Smooth muscle cell of the umbilical artery (primary cell): ENCODE results near the gene PCK2. TPM values are rescaled to one million over a fixed set of nuclear protein-coding genes. Genes with fewer than 3 reads are reported as not detected.

Experiments
- total RNA-seq: library from RNA; depleted of rRNA; stranded (reverse); fragments of >200 nt; gene quantifications from 2 replicates; pipeline ENCODE4 v1.2.3, GENCODE V29; 2014

Gene PCK2
- 26.7 TPM in 2 replicates for total RNA-seq

DNA sequence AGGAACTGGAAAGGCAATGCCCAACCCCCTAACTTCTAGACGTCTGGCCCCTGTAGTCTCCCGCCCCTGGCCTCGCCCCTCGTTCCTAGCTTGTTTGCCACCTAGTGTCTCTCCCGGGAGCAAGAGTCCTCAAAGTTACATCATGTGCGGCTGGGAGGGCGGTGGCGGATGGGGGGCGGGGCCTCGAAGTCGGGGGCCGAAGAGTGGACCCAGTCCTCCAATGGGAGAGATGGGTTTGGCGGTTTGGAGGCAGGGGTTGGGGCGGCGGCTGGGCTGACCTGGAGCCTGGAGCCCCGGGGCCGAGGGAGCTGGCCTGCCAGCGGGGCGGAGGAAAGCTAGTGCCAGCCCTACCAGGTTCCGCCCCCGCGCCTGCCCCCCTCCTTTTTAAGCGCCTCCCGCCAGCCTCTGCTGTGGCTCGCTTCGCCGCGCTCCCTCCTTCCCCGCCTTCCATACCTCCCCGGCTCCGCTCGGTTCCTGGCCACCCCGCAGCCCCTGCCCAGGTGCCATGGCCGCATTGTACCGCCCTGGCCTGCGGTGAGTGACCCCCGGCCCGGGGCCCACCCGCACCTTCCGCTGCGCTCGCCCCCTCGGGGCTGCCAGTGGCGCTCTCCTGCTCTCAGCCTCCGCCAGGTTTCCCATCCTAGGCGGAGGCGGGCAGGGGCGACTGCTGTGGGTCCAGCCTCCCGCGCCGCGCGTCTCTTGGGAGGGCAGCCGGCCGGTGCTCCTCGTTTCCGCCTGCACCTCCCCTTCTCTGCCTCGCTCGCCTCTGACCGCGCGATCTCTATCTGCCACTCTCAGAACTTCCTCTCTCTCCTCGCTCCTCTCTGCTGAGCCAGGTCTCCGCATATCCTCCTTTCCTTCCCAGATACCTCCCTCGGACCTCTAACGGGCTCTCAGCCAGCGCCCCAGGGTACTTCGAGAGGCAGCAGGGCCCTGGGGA, at the start of gene PCK2:
Gene PCK2 (plus strand): TSS at position 411 of the 940 bp plus-strand sequence. CDS start 95 bp downstream, at position 506.

DNA sequence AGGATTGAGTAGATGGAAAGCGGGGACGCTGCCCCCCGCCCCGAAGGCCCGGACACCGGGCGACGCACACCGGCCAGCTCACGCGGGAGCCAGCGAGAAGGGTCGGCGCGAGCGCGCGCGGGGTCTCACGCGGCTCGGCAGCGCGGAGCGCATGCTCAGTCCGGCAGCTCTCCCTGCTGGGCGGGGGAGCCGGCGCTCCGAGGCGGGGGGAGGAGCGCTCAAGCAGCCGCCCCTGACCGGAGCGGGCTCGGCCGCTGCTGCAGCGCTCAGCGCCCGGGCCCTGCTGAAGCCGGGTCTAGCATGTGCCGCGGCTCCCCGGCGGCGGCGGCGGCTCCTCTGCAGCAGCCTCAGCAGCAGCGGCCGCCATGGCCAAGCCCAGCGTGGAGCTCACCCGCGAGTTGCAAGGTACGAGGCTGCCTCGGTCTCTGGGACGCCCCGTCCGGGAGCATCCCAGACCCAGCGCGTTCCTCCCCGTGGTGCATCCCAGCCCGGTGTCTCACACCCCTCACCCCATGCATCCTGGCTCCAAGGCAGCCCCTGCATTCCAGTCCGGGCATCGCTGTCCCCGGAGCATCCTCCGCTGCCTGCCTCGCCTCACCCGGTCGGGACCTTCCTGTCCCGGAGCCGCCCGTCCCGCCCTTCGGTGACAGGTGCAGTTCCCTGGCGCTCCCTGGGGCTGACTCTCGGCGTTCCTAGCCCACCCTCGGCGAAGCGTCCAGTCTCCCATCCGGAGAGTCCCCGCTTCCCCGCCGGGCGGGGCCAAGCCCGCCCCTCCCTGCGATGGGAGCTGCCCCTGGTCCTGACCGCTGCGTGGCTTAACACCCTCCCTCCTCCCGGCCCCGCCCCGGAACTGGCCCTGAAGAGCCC, 42.1 kb upstream of the PCK2 start, which contains the start of gene CARMIL3:
Gene CARMIL3 (plus strand): TSS at position 221 of the 867 bp plus-strand sequence. CDS start 145 bp downstream, at position 366.

DNA sequence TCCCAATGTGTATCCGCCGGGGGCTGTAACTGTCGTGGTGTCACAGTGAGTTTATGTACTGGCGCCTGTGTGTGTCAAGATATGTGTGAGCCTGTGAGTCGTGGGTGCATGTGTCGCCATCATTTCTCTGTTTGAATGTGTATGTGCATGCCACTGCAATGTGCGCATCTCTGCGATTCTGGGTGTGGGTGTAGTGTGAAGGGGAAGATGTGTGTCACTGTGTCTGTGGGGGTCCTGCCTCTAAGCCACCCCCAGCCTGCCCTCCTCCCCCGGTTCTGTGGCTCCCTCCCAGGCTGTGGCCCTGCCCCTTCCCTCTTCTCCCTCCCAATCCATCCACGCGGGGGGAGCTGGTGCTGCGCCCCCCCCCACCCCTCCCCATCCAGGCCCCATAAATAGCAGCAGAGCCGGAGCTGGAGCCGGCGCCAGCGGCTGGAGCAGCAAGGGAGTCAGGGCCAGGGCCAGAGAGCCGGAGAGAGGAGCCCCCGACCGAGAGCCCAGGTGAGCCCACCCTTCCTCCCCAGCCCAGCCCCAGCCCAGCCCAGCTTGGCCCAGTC, 22.9 kb upstream of the PCK2 start, which contains the start of gene CPNE6:
Gene CPNE6 (plus strand): TSS at position 419 of the 554 bp plus-strand sequence. CDS start 1,375 bp downstream, outside the sequence.

DNA sequence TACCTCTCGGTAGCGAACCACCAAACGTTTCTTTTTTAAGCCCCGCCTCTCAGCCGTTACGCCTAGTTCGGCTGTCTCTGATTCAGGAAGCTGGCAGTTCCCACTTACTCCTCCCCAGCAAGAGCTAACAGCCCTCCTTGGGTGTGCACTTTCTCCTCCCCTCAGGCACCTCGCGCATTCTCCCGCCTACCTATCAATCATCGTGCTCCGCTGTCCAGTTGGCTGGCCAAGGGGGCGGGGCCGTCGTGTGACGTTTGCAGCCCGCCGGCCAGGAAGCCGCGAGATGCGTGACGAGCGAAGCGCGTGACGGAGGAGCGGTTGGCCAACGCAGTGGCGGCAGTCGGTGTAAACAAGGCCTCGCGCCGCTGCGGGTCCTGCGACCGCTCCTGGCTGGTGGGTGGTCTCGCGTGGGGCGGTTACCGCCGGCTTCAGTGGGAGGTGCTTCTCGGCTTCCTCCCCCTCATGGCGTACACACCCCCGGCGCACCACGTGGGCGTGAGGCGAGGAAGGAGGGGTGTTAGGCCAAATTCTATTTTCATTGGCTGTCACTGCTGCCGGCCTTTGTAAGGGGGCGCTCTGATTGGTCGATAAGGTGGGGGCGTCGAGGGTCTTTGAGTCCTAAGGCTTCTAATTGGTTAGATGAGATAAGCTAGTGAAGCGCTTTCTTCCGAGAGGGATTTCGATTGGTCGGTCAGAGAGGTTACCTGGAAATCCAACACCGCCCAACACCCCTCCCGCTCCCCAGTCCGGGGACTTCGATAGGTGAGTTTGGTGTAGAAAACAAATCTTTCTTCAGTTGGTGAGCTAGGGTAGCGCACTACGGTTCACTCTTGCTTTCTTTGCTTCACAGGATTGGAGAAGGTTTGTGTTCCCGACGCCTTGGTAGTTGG, 20.7 kb downstream of the PCK2 start, which contains the start of the genes DCAF11 and NRL:
Gene DCAF11 (plus strand): TSS at position 246 of the 890 bp plus-strand sequence. CDS start 818 bp downstream, outside the sequence.
Gene NRL (minus strand): TSS at position 418 of the 890 bp plus-strand sequence. CDS start 32,101 bp downstream, outside the sequence.

DNA sequence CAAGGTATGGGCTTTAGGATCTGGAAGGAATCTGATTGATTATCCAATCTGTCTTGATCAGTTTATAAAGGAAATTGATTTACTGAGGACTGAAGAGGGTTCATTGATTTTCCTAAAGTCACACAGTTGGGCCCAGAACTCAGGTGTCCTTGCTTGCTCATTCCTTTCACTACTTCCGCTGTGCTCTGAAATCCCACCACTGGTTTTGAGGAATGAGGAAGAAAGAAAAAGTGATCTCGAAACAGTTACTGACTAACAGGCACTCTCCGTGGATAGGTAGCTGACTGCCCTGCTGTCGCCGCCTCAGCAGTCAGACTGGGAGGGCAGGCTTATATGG, 36.2 kb downstream of the PCK2 start, which contains the start of gene FITM1:
Gene FITM1 (plus strand): TSS at position 280 of the 337 bp plus-strand sequence. CDS start 905 bp downstream, outside the sequence.

DNA sequence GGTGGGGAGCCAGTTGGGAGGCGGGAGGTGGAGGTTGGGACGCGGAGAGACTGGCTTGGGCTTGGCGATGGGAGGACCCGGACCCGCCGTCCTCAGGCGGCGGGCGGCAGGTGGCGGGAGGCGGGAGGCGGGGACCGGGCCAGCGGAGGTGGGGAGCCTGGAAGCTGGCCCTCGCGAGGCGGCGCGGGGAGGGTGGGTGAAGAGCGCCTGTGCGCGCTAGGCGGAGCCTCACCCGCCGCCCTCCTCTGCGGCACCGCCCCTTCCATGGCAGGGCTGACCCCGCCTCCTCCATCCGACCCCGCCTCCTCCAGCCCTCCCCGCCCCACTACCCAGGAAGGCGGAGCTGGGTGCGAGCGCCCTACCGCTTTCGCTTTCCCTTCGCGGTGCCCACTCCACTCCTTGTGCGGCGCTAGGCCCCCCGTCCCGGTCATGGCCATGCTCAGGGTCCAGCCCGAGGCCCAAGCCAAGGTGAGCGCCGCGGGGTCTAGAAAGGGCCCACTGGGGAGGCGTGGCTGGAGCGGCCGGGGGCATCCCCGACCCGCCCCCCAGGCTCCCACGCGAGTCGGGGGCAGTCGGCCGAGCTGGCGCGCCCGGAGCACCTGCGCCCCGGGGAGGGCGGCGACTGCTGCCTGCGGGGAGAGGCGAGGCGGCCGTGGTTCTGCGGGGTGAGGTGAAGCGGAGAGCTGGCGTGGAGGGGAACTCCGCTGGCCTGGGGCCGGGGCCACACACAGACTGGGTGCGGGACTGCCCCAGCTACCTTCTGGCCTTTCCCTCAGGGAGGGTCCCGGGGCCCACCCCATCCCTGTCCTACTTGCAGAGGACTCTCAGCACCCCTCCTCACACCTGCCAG, 41.9 kb downstream of the PCK2 start, which contains the start of gene PSME1:
Gene PSME1 (plus strand): TSS at position 361 of the 850 bp plus-strand sequence. CDS start 69 bp downstream, at position 430.

DNA sequence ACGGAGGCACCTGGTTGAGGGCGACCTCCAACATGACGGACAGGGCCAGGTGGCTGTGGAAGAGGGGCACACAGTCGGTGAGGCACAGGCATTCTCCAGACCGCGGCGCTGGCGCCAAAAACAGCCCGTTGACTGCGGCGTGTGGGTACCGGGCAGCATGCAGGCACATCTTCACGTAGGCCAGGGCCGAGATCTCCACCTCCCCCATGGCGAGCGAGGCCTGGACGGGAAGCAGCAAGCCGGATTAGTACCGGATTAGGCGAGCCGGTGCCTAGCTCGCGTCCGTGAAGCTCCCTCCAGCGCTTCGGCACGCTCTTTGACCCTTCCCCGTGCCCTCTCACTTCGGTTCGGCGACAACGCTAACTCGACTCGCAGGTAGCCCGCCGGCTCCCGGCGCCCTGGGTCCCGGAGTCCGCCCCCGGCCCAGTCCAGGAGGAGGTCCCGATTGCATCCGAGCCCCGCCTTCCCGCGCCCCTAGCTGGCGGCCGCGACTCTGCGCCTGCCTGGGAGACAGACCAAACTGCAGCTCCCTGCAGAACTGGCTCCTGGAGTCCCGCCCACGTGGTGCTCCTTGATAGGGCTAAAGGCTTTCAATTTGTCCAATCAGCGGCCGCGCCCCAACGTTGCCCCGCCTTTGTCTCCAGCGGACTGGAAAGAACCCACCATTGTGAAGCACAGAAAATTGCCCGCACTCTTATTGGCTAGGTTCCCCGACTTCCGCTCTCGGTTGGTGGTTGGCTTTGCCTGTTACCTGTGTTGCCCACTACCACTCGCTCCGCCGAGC, 47.2 kb downstream of the PCK2 start, which contains the start of gene EMC9:
Gene EMC9 (minus strand): TSS at position 495 of the 784 bp plus-strand sequence. CDS start 287 bp downstream, at position 208.

DNA sequence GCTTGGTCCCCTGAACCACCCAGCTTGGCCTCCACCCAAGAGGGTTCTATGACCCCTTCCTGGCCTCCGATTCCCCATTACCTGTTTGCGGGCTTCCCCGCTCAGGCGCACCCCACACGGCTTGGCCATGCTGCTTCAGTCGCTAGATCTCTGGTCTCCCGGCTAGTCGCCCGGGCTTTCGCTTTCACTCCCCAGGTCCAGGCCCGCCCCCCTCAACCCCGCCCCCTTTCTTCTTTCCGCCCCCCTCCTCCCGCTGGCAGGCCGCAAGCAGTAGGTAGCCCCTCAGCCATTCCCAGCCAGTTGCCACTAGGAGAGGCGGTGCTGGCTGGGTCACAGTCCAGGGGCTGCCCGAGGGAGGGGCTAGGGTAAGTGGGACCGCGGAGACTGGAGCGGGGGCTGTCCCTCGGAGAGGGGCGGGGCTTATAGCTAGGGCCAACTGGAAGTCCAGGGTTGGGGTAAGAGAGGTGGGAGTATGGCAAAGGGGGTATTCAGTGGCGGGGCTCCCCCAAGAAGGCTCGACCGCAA, 52.4 kb downstream of the PCK2 start, which contains the start of gene PSME2:
Gene PSME2 (minus strand): TSS at position 158 of the 525 bp plus-strand sequence. CDS start 29 bp downstream, at position 129.

DNA sequence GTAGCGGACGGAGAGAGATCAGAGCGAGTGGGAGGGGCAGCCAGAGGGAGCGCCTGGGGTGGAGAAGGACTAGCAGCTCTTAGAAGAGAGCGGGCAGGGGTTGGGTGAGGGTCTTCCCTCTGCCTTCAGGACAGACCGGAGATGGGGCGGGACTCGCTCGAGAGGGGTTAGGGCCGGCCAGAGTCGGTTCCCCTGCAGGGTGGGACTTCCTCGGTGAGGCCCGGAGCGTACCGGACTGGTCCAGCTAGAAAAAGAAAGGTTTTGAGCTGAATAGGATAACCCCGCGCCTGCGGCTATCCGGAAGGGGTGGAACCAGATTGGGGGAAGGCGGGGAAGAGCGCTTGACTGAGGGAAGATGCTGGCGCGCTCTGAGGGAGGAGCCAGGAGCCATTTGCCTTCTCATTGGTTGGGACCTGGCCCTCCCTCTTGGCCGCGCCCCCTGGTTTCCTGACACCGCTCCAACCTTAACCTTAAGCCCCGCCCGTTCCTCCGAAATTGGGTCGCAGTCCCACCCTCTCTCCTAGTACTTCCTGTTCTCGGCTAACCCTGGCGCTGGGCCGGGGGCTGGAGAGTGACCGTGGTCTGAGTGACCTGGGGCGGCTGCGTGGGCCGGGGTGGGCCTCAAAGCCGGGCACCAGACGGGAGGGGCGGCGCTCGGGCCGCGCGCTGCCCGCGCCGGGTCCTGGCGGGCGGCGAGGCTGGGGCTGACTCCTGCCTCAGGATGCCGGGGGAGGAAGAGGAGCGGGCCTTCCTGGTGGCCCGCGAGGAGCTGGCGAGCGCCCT, 53.1 kb downstream of the PCK2 start, which contains the start of gene RNF31:
Gene RNF31 (plus strand): TSS at position 521 of the 783 bp plus-strand sequence. CDS start 201 bp downstream, at position 722.

Other genes starting within 250 kb of the PCK2 start
- gene DHRS4, start 140.5 kb upstream of the PCK2 start, total RNA-seq = 24.7 and 32.4 TPM in 2 replicates
- gene DHRS4L2, start 105.4 kb upstream of the PCK2 start, total RNA-seq = 6.7 and 8.3 TPM in 2 replicates
- 0.05 TPM in 1 of 2 replicates, not detected in the other for gene CARMIL3, start 42.3 kb upstream of the PCK2 start, total RNA-seq
- not detected in 2 replicates for gene CPNE6, start 22.7 kb upstream of the PCK2 start, total RNA-seq
- gene DCAF11, start 20.5 kb downstream of the PCK2 start, total RNA-seq = 48.4 and 54.9 TPM in 2 replicates
- 0.30 and 0.69 TPM in 2 replicates for gene NRL, start 20.6 kb downstream of the PCK2 start, total RNA-seq
- not detected in 2 replicates for gene FITM1, start 36.3 kb downstream of the PCK2 start, total RNA-seq
- gene PSME1, start 41.9 kb downstream of the PCK2 start, total RNA-seq = 81.2 and 85.5 TPM in 2 replicates
- 10.4 and 16.6 TPM in 2 replicates for gene EMC9, start 47.3 kb downstream of the PCK2 start, total RNA-seq
- gene PSME2, start 52.3 kb downstream of the PCK2 start, total RNA-seq = 63.5 and 65.1 TPM in 2 replicates
- 28.5 and 44.6 TPM in 2 replicates for gene RNF31, start 53.2 kb downstream of the PCK2 start, total RNA-seq
- gene IRF9, start 67.0 kb downstream of the PCK2 start, total RNA-seq = 30.5 and 42.5 TPM in 2 replicates
- gene REC8, start 77.8 kb downstream of the PCK2 start, total RNA-seq = 1.2 and 1.7 TPM in 2 replicates
- gene IPO4, start 94.5 kb downstream of the PCK2 start, total RNA-seq = 36.2 and 52.9 TPM in 2 replicates
- gene TM9SF1, start 101.1 kb downstream of the PCK2 start, total RNA-seq = 90.6 and 92.9 TPM in 2 replicates
- gene TSSK4, start 111.4 kb downstream of the PCK2 start, total RNA-seq = 0.14 and 0.30 TPM in 2 replicates
- gene CHMP4A, start 119.2 kb downstream of the PCK2 start, total RNA-seq = 26.1 and 33.1 TPM in 2 replicates
- gene MDP1, start 121.8 kb downstream of the PCK2 start, total RNA-seq = 7.9 and 20.5 TPM in 2 replicates
- 158 and 162 TPM in 2 replicates for gene NEDD8, start 138.1 kb downstream of the PCK2 start, total RNA-seq
- 66.8 and 89.7 TPM in 2 replicates for gene GMPR2, start 138.6 kb downstream of the PCK2 start, total RNA-seq
- gene TINF2, start 148.3 kb downstream of the PCK2 start, total RNA-seq = 45.1 and 49.5 TPM in 2 replicates
- 0.74 and 2.1 TPM in 2 replicates for gene TGM1, start 168.9 kb downstream of the PCK2 start, total RNA-seq
- 29.7 and 35.2 TPM in 2 replicates for gene RABGGTA, start 177.3 kb downstream of the PCK2 start, total RNA-seq
- gene DHRS1, start 205.5 kb downstream of the PCK2 start, total RNA-seq = 14.9 and 23.2 TPM in 2 replicates
- gene NOP9, start 205.5 kb downstream of the PCK2 start, total RNA-seq = 19.6 and 23.9 TPM in 2 replicates
- 0.59 and 0.69 TPM in 2 replicates for gene CIDEB, start 213.7 kb downstream of the PCK2 start, total RNA-seq
- 2.1 and 3.5 TPM in 2 replicates for gene LTB4R2, start 215.8 kb downstream of the PCK2 start, total RNA-seq
- gene LTB4R, start 217.2 kb downstream of the PCK2 start, total RNA-seq = 0.59 and 0.78 TPM in 2 replicates
- gene ADCY4, start 240.8 kb downstream of the PCK2 start, total RNA-seq = 0.59 and 0.97 TPM in 2 replicates
- gene RIPK3, start 245.7 kb downstream of the PCK2 start, total RNA-seq = not detected in 2 replicates